Lower leg skin (tissue), 4 donors: Measurements from ENCODE around the gene FOXJ3. TPM values are rescaled to one million over a fixed set of nuclear protein-coding genes. Genes with fewer than 3 reads are reported as not detected.

Source experiments
- DNase-seq, 2 donors: peaks; one replicate each; pipeline ENCODE4 v3.0.0-alpha.2; 2019; ENCODE audit warnings: low spot score in 2 of 2
- H3K4me3 ChIP-seq: fragments of 200-600 bp; sonication (generic); 2 replicates; pipeline ENCODE4 v1.5.1; 2017; ENCODE audit warnings: mild to moderate bottlenecking, low read depth; ENCODE audit not compliant: poor library complexity, severe bottlenecking
- POLR2A ChIP-seq, 2 donors: fragments of 450-650 bp; IDR thresholded peaks; one replicate each; pipeline ENCODE4 v1.6.1; 2016 to 2017; ENCODE audit warnings: antibody characterized with exemption in 2 of 2, mild to moderate bottlenecking in 1 of 2, moderate library complexity in 1 of 2
- WGBS, 2 donors: methylation state at CpG; one replicate each; pipeline ENCODE4 v1.1.5; 2018; 5-methylcytosine and 5-hydroxymethylcytosine counted together
- intact Hi-C: fragments of 100-400 bp; cut with DNase I; formaldehyde crosslinking; loops from one replicate; pipeline ENCODE4 v1.15.0; 2023; ENCODE audit warnings: low total_unique reads
- total RNA-seq, 4 donors: library from RNA; depleted of rRNA; stranded (reverse); fragments of >200 nt; gene quantifications; one replicate each; pipeline ENCODE4 v1.1.0, GENCODE V29; 2016
- TF ChIP-seq, protein P1 (sequence below), 3 donors: fragments of 450-650 bp; IDR thresholded peaks; one replicate each; pipeline ENCODE4 v1.5.1; 2016; ENCODE audit warnings: antibody characterized with exemption in 3 of 3, mild to moderate bottlenecking in 3 of 3, moderate library complexity in 2 of 3

FOXJ3 gene
- total RNA-seq, 4 donors from 2014 or later: 29.8 to 39.6 (median 35.9) TPM

DNA sequence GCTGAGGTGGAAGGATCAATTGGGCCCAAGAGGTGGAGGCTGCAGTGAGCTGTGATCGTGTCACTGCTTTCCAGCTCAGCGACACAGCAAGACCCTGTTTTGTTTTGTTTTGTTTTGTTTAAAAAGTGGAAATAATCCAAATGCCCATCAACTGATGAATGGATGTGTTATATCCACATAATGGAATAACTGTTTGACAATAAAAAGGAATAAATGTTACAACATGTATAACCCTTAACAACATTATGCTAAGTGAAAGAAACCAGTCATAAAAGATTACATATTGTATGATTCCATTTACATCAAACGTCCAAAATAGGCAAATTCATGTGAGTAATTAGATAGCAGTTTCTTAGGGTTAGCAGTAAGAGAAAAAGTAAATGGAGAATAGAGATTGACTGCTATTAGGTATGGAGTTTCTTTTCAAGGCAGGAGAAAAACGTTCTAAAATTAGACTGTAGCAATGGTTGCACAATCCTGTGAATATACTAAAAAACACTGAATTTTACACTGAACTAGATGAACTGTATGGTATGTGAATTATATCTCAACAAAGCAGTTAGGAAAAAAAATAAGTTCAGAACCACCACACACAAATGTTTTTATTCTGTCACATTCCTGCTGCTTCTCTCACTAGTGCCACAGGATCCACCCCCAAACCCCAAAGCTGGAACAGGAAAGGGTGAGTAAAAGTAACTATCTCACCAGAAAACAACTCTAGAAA is 15.7 kb downstream of the FOXJ3 start:
- TF ChIP-seq, protein P1, sequence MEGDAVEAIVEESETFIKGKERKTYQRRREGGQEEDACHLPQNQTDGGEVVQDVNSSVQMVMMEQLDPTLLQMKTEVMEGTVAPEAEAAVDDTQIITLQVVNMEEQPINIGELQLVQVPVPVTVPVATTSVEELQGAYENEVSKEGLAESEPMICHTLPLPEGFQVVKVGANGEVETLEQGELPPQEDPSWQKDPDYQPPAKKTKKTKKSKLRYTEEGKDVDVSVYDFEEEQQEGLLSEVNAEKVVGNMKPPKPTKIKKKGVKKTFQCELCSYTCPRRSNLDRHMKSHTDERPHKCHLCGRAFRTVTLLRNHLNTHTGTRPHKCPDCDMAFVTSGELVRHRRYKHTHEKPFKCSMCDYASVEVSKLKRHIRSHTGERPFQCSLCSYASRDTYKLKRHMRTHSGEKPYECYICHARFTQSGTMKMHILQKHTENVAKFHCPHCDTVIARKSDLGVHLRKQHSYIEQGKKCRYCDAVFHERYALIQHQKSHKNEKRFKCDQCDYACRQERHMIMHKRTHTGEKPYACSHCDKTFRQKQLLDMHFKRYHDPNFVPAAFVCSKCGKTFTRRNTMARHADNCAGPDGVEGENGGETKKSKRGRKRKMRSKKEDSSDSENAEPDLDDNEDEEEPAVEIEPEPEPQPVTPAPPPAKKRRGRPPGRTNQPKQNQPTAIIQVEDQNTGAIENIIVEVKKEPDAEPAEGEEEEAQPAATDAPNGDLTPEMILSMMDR (IDR thresholded peaks at IDR 0.05): no peak
- no peak for TF ChIP-seq POLR2A (IDR thresholded peaks at IDR 0.05)
- no peak overlapping the region for H3K4me3 ChIP-seq
- WGBS, 2 donors: 48 to 50% methylated on average over 4 of the region's 4 CpGs
- intact Hi-C loops: no loop called here
- DNase-seq: no peak

DNA sequence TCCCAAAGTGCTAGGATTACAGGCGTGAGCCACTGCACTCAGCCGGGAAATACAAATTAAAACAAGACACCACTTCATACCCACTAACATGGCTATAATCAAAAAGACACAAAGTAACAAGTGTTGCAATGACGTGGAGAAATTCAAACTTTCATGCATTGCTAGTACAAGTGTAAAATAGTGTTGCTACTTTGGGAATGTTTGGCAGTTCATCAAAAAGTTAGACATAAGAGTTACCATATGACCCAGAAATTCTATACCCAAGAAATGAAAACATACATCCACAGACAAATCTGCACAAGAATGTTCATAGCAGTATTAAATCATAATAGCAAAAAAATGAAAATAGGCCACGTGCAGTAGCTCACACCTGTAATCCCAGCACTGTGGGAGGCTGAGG is 16.4 kb downstream of the FOXJ3 start:
- no peak overlapping the region for H3K4me3 ChIP-seq
- intact Hi-C loops: no loop called here
- DNase-seq: no peak
- 75 to 77% methylated on average over 4 of the region's 4 CpGs for WGBS, 2 donors
- TF ChIP-seq, protein P1 (IDR thresholded peaks at IDR 0.05): no peak
- no peak for TF ChIP-seq POLR2A (IDR thresholded peaks at IDR 0.05)

DNA sequence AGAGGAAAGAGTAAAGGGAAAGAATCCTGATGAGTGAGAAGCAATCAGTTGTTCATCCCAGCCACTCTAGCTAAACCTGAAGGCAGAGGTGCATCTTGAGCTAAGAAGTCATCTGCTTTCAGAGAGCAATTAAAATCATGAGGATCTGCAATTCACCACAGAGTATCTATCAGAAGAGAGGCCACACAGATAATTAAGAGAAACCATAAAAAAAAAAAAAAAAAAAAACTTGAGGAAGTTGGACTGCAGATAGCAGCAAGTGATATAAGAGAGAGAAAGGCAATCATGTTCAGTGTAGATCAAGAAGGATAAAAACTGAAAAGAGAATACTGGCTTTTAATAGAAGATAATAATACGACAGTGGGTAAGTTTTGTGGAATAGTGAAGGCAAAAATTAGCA is 17.7 kb downstream of the FOXJ3 start:
- intact Hi-C loops: no loop called here
- 91 to 94% methylated on average over 1 of the region's 1 CpG for WGBS, 2 donors

DNA sequence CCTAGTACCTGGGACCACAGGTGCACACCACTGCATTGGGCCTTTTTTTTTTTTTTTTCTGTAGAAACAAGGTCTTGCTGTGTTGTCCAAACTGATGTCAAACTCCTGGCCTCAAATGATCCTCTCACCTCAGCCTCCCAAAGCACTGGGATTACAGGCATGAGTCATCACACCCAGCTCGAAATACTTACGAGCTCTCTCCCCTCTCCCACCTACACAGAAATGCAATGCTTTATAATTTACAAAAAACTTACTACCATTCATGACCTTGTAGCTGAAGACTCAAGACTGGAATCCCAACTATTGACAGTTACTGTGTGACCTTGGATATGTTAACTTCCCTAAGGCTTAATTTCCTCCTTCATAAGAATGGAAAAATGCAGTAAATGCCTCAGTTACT is 18.7 kb downstream of the FOXJ3 start:
- DNase-seq: no peak
- no peak overlapping the region for H3K4me3 ChIP-seq
- TF ChIP-seq, protein P1 (IDR thresholded peaks at IDR 0.05): no peak
- no peak for TF ChIP-seq POLR2A (IDR thresholded peaks at IDR 0.05)
- intact Hi-C loops: no loop called here
- WGBS, 2 donors: 74 to 80% methylated on average over 2 of the region's 2 CpGs

More for the DNA sequence above, 17.7 kb downstream of the FOXJ3 start:
- no peak for TF ChIP-seq POLR2A (IDR thresholded peaks at IDR 0.05)
- TF ChIP-seq, protein P1 (IDR thresholded peaks at IDR 0.05): no peak
- no peak overlapping the region for H3K4me3 ChIP-seq
- DNase-seq: no peak

DNA sequence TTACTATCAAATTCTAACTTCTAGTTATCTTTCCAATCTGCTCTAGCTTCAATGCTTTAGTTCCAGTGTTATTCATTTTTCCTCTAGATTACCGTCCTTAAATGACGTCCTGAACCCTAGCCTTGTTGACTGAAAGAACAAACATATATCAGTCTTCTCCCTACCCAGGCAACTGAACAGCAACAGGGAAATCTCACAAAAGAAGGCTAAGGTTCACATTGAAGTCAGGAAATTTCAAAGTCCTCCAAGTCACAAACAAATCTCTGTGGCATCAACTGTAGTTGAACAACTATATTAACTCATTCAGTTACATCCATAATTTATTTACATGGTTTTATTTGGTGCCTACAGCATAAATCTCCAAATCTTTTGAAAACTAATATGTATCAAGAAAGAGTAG is 19.5 kb downstream of the FOXJ3 start:
- 87 to 90% methylated on average over 2 of the region's 2 CpGs for WGBS, 2 donors
- intact Hi-C loops: no loop called here
- H3K4me3 ChIP-seq: no peak overlapping the region
- no peak for DNase-seq
- TF ChIP-seq POLR2A (IDR thresholded peaks at IDR 0.05): no peak
- TF ChIP-seq, protein P1 (IDR thresholded peaks at IDR 0.05): no peak

DNA sequence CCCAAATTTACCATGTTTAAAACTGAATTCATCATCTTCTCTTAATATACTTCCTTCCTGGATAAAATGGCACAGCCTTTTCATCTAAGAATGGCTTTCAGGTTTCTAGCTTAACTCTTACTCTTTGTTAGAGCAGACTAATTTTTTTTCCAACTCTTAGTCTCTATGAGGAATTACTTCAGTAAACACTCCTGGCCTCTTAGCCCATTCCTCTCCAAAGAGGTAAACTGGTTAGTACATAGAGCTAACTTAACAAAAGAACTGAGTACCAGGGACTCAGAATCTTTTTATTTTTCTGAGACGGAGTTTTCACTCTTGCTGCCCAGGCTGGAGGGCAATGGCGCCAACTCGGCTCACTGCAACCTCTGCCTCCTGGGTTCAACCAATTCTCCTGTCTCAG is 21.1 kb downstream of the FOXJ3 start:
- WGBS, 2 donors: 91 to 100% methylated on average over 3 of the region's 3 CpGs
- H3K4me3 ChIP-seq: no peak overlapping the region
- no peak for TF ChIP-seq POLR2A (IDR thresholded peaks at IDR 0.05)
- TF ChIP-seq, protein P1 (IDR thresholded peaks at IDR 0.05): no peak
- intact Hi-C loops: no loop called here
- no peak for DNase-seq
